ENCODE data around the gene GNAT2.
A peak's percentile ranks its signal among the peaks of the same experiment; 100 is the strongest.

The GNAT2 gene

GRCh38 chr1:109631513-109632505 is 12.4 kb upstream of the GNAT2 start:
- no peak for TF ChIP-seq CTCF (IDR thresholded peaks at IDR 0.05; ENCODE audit: insufficient read depth, low read depth, low read length, missing control alignments)
- DNase-seq (ENCODE audit: low read depth) = no peak
- H3K4me3 ChIP-seq (ENCODE audit: low read depth, low read length) = no peak overlapping the region

GRCh38 chr1:109630898-109631512 is 11.6 kb upstream of the GNAT2 start:
- TF ChIP-seq CTCF (IDR thresholded peaks at IDR 0.05; ENCODE audit: insufficient read depth, low read depth, low read length, missing control alignments) = no peak
- H3K4me3 ChIP-seq (ENCODE audit: low read depth, low read length) = no peak overlapping the region
- DNase-seq (ENCODE audit: low read depth) = no peak

GRCh38 chr1:109630081-109630897 is 10.9 kb upstream of the GNAT2 start:
- TF ChIP-seq CTCF (IDR thresholded peaks at IDR 0.05; ENCODE audit: insufficient read depth, low read depth, low read length, missing control alignments) = peak; percentile 9
- DNase-seq (ENCODE audit: low read depth) = no peak
- no peak overlapping the region for H3K4me3 ChIP-seq (ENCODE audit: low read depth, low read length)

GRCh38 chr1:109629372-109630030 is 10.1 kb upstream of the GNAT2 start:
- no peak overlapping the region for H3K4me3 ChIP-seq (ENCODE audit: low read depth, low read length)
- no peak for DNase-seq (ENCODE audit: low read depth)
- no peak for TF ChIP-seq CTCF (IDR thresholded peaks at IDR 0.05; ENCODE audit: insufficient read depth, low read depth, low read length, missing control alignments)

GRCh38 chr1:109628540-109629321 is 9.3 kb upstream of the GNAT2 start:
- TF ChIP-seq CTCF (IDR thresholded peaks at IDR 0.05; ENCODE audit: insufficient read depth, low read depth, low read length, missing control alignments) = no peak
- H3K4me3 ChIP-seq (ENCODE audit: low read depth, low read length) = no peak overlapping the region
- no peak for DNase-seq (ENCODE audit: low read depth)

All from GM12865 (cell line).